A673 (cell line): ENCODE results near the gene NLRP5. TPM values are rescaled to one million over a fixed set of nuclear protein-coding genes. Genes with fewer than 3 reads are reported as not detected.

Source experiments
- BruUV-seq: library from RNA; stranded (reverse); fragments of 400-500 nt; replicated peaks from 2 replicates; lab custom pipeline; 2021; lab: Mats Ljungman, UMichigan
- CTCF ChIA-PET: fragments of 300-600 bp; sonication (Branson Sonifier 250); formaldehyde crosslinking; loops from one replicate; lab custom pipeline; 2022; ENCODE audit warnings: antibody characterized with exemption; lab: Charles Lee
- POLR2A ChIA-PET: fragments of 300-600 bp; sonication (Branson Sonifier 250); formaldehyde crosslinking; loops from one replicate; lab custom pipeline; 2022; ENCODE audit warnings: antibody characterized with exemption; ENCODE audit not compliant: low non-redundant PET; lab: Charles Lee
- DNase-seq: peaks from one replicate; pipeline ENCODE4 v3.0.0-alpha.2; 2015; ENCODE audit warnings: low spot score
- H3K27ac ChIP-seq: fragments of 200-600 bp; sonication (generic); 2 replicates; pipeline ENCODE4 v1.5.1; 2016; ENCODE audit warnings: mixed run types, low read depth, mild to moderate bottlenecking, mixed read lengths, antibody characterized with exemption, low read length; ENCODE audit not compliant: poor library complexity, severe bottlenecking
- H3K27me3 ChIP-seq: fragments of 200-600 bp; sonication (generic); replicated peaks from 2 replicates; pipeline ENCODE4 v1.6.1; 2017; ENCODE audit warnings: mixed run types, low read depth, mild to moderate bottlenecking, mixed read lengths, antibody characterized with exemption, low read length; ENCODE audit not compliant: insufficient read depth, poor library complexity
- H3K36me3 ChIP-seq: fragments of 200-600 bp; sonication (generic); 2 replicates; pipeline ENCODE4 v1.6.1; 2016; ENCODE audit warnings: mixed run types, mild to moderate bottlenecking, mixed read lengths, antibody characterized with exemption, low read length; ENCODE audit not compliant: insufficient read depth, poor library complexity, severe bottlenecking
- H3K4me1 ChIP-seq: fragments of 200-600 bp; sonication (generic); 2 replicates; pipeline ENCODE4 v1.6.1; 2017; ENCODE audit warnings: mixed run types, mild to moderate bottlenecking, mixed read lengths, antibody characterized with exemption, low read length; ENCODE audit not compliant: insufficient read depth, poor library complexity, severe bottlenecking
- H3K4me3 ChIP-seq: fragments of 200-600 bp; sonication (generic); 2 replicates; pipeline ENCODE4 v1.5.1; 2016; ENCODE audit warnings: low read depth, mixed run types, mild to moderate bottlenecking, mixed read lengths, low read length; ENCODE audit not compliant: poor library complexity, severe bottlenecking
- H3K9me3 ChIP-seq: fragments of 200-600 bp; sonication (generic); 2 replicates; pipeline ENCODE4 v1.6.1; 2016; ENCODE audit warnings: mixed run types, low read depth, mild to moderate bottlenecking, mixed read lengths, antibody characterized with exemption, low read length; ENCODE audit not compliant: poor library complexity, severe bottlenecking
- EZH2 ChIP-seq: fragments of 200-600 bp; sonication (generic); IDR thresholded peaks from 2 replicates; pipeline ENCODE4 v1.6.1; 2017; ENCODE audit warnings: borderline replicate concordance, low read depth, mild to moderate bottlenecking, mixed read lengths, antibody characterized with exemption, low read length; ENCODE audit not compliant: poor library complexity, severe bottlenecking
- intact Hi-C: fragments of 100-400 bp; cut with micrococcal nuclease; formaldehyde crosslinking; loops from one replicate; pipeline ENCODE4 v1.10.0; 2022; ENCODE audit not compliant: unreplicated experiment
- total RNA-seq: library from RNA; stranded (reverse); gene quantifications from 2 replicates; pipeline ENCODE4 v1.2.3, GENCODE V29; 2021
- TF ChIP-seq, protein P1 (sequence below): fragments of 300-800, 200-600 bp; sonication (generic); conservative IDR thresholded peaks from 2 replicates; pipeline ENCODE4 v1.5.1; 2017; ENCODE audit warnings: low read depth, mild to moderate bottlenecking, antibody characterized with exemption, low read length, moderate library complexity, mixed read lengths

NLRP5 gene
- total RNA-seq, 1 experiment from 2014 or later = not detected

DNA sequence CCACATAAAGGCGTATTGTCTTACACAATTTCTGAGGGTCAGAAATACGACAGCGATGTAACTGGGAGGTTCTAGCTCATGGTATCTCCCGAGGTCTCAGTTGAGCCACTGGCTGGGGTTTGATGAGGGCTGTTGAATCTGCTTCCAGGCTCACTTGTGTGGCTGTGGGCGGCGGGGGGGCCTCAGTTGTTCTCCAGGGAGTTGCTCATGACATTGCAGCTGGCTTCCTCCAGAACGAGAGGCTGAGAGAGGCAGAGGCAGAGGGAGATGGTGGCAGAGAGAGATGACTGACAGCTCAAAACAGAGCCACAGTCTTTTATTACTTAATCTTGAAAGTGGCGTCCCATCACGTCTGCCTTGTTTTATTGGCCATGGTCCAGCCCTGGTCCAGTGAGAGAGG, 6.2 kb upstream of the NLRP5 start:
- Histone ChIP-seq H3K9me3 (no peaks in the 10 kb centered on the region), H3K4me1 (no peaks in the 10 kb centered on the region), H3K27me3 (no peaks in the 10 kb centered on the region), H3K4me3 (no peak overlapping the region), H3K36me3 (no peaks in the 10 kb centered on the region), H3K27ac (no peak overlapping the region)
- BruUV-seq = no TSS peak
- intact Hi-C loops = no loop called here
- POLR2A ChIA-PET = no interaction called here
- CTCF ChIA-PET = interaction anchor here (0.6 kb wide), 1 partner anchor 50 kb away, joined by 6 read pairs; no protein-coding TSS in a partner anchor
- no peak for DNase-seq
- TF ChIP-seq, protein P1, sequence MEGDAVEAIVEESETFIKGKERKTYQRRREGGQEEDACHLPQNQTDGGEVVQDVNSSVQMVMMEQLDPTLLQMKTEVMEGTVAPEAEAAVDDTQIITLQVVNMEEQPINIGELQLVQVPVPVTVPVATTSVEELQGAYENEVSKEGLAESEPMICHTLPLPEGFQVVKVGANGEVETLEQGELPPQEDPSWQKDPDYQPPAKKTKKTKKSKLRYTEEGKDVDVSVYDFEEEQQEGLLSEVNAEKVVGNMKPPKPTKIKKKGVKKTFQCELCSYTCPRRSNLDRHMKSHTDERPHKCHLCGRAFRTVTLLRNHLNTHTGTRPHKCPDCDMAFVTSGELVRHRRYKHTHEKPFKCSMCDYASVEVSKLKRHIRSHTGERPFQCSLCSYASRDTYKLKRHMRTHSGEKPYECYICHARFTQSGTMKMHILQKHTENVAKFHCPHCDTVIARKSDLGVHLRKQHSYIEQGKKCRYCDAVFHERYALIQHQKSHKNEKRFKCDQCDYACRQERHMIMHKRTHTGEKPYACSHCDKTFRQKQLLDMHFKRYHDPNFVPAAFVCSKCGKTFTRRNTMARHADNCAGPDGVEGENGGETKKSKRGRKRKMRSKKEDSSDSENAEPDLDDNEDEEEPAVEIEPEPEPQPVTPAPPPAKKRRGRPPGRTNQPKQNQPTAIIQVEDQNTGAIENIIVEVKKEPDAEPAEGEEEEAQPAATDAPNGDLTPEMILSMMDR = no peak
- no peak for TF ChIP-seq EZH2

DNA sequence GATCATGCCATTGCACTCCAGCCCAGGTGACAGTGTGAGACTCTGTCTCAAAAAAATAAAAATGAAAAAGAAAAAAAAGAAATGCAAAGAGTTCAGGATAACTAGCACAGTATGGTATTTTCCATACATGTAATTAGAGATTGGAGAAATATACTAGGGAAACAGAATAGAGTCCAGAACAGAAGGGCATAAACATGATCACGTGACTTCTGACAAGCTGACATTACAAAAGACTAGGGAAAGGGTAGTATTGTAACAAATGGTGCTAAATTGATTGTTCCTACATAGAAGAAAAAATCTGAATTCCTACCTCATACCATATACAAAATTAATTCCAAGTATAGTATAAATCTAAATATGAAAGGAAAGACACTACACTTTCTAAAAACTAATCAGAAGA, 1.3 kb upstream of the NLRP5 start:
- TF ChIP-seq, protein P1 = no peak
- TF ChIP-seq EZH2 = no peak
- intact Hi-C loops = no loop called here
- no peaks in the 10 kb centered on the region for H3K4me1 ChIP-seq
- no peak overlapping the region for H3K4me3 ChIP-seq
- no TSS peak for BruUV-seq
- POLR2A ChIA-PET = no interaction called here
- CTCF ChIA-PET = no interaction called here
- H3K36me3 ChIP-seq = no peaks in the 10 kb centered on the region
- H3K27me3 ChIP-seq = peaks cover 5% of the 10 kb centered on the region
- H3K27ac ChIP-seq = no peak overlapping the region
- no peaks in the 10 kb centered on the region for H3K9me3 ChIP-seq
- DNase-seq = no peak

DNA sequence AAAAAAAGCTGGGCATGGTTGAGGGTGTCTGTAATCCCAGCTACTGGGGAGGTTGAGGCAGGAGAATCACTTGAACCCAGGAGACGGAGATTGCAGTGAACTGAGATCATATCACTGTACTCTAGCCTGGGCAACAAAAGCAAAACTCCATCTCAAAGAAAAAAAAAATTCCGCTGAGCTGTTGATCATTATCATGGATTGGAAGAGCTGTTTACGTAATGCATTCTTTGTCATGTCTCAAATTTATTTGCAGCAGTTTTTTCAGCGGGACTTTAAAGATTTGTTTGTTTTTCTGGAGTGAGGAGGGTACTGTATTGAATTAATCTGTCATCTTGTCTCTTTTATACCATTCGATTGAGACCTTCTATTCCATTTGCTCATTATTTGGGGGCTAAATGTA, 4.3 kb downstream of the NLRP5 start:
- POLR2A ChIA-PET = no interaction called here
- H3K9me3 ChIP-seq = no peaks in the 10 kb centered on the region
- no peaks in the 10 kb centered on the region for H3K36me3 ChIP-seq
- BruUV-seq = no TSS peak
- no peak overlapping the region for H3K4me3 ChIP-seq
- no peak overlapping the region for H3K27ac ChIP-seq
- H3K4me1 ChIP-seq = no peaks in the 10 kb centered on the region
- no peak for TF ChIP-seq EZH2
- TF ChIP-seq, protein P1 = no peak
- CTCF ChIA-PET = no interaction called here
- no peak for DNase-seq
- H3K27me3 ChIP-seq = peaks cover 5% of the 10 kb centered on the region
- intact Hi-C loops = no loop called here
